Upper lobe of left lung (tissue), 6 donors: ENCODE data around the gene CFAP52. TPM values are rescaled to one million over a fixed set of nuclear protein-coding genes. Genes with fewer than 3 reads are reported as not detected.
"Not testable (repeated sequence)": the region's sequence is repeated elsewhere in the genome, so short reads cannot be mapped to it uniquely, and the experiment has no call there.

Source experiments
- ATAC-seq, 2 donors: fragments of 200-7000 bp; cut with Tn5 transposase; one replicate each; pipeline ENCODE4 v1.9.1; 2022; ENCODE audit warnings: mild to moderate bottlenecking in 2 of 2, moderate library complexity in 2 of 2; ENCODE audit not compliant: low FRiP score in 2 of 2
- DNase-seq, 2 donors: peaks; one replicate each; pipeline ENCODE4 v3.0.0-alpha.2; 2019 to 2020
- H3K27ac ChIP-seq, 4 donors: fragments of 200-600 bp; sonication (generic); one replicate each; pipeline ENCODE4 v1.5.1; 2016 to 2019
- H3K27me3 ChIP-seq, 4 donors: fragments of 200-600 bp; sonication (generic); one replicate each; pipeline ENCODE4 v1.5.1; 2017 to 2019
- H3K36me3 ChIP-seq, 4 donors: fragments of 200-600 bp; sonication (generic); one replicate each; pipeline ENCODE4 v1.5.1; 2016 to 2019
- H3K4me1 ChIP-seq, 4 donors: fragments of 200-600 bp; sonication (generic); one replicate each; pipeline ENCODE4 v1.5.1; 2018 to 2019
- H3K4me3 ChIP-seq, 4 donors: fragments of 200-600 bp; sonication (generic); one replicate each; pipeline ENCODE4 v1.5.1; 2017 to 2019; ENCODE audit warnings: mild to moderate bottlenecking in 2 of 4, moderate library complexity in 1 of 4
- H3K9me3 ChIP-seq, 4 donors: fragments of 200-600 bp; sonication (generic); one replicate each; pipeline ENCODE4 v1.5.1; 2018 to 2019
- CTCF ChIP-seq, 6 experiments: fragments of 450-650 bp in 4 of 6; fragments of 200-600 bp in 2 of 6; sonication (generic) in 2 of 6; IDR thresholded peaks; one replicate each; pipeline ENCODE4 v1.5.1; 2016 to 2019; ENCODE audit warnings: antibody characterized with exemption in 6 of 6
- EP300 ChIP-seq, 4 donors: sonication (generic); formaldehyde crosslinking; IDR thresholded peaks; one replicate each; pipeline ENCODE4 v1.5.1; 2017; ENCODE audit warnings: antibody characterized with exemption in 4 of 4, control low read depth in 2 of 4
- POLR2A ChIP-seq, 4 donors: fragments of 450-650 bp; IDR thresholded peaks; one replicate each; pipeline ENCODE4 v1.5.1; 2016 to 2017; ENCODE audit warnings: antibody characterized with exemption in 4 of 4, mild to moderate bottlenecking in 2 of 4
- POLR2AphosphoS5 ChIP-seq, 2 donors: sonication (generic); formaldehyde crosslinking; IDR thresholded peaks; one replicate each; pipeline ENCODE4 v1.5.1; 2017; ENCODE audit warnings: antibody characterized with exemption in 2 of 2
- WGBS, 2 donors: methylation state at CpG; one replicate each; pipeline ENCODE4 v1.1.5; 2017 to 2018; 5-methylcytosine and 5-hydroxymethylcytosine counted together
- total RNA-seq, 6 donors: library from RNA; depleted of rRNA in 4 of 6; stranded (reverse); fragments of >200 nt in 4 of 6; gene quantifications; one replicate each; pipeline versions ENCODE4 v1.1.0 to v1.2.1, GENCODE V29; 2016 to 2021
- donor health status: DM: no; HTN: no; CAD: no; lungs with moderate emphysema.
- donor health status: DM: no; HTN: yes; CAD: no; lungs with severe emphysema.

CFAP52 gene
- total RNA-seq, 6 donors from 2014 or later: 0.72 to 69.0 (median 12.5) TPM

- TF ChIP-seq POLR2AphosphoS5 (IDR thresholded peaks at IDR 0.05): no peak
- no peak for TF ChIP-seq CTCF (IDR thresholded peaks at IDR 0.05)
- no peak for TF ChIP-seq POLR2A (IDR thresholded peaks at IDR 0.05)
- TF ChIP-seq EP300 (IDR thresholded peaks at IDR 0.05): no peak
- no peaks in the 10 kb centered on the region for H3K9me3 ChIP-seq
- no peak overlapping the region for H3K27ac ChIP-seq
- no peak for DNase-seq
- 89 to 98% methylated on average over 2 of the region's 2 CpGs for WGBS, 2 donors
- no peaks in the 10 kb centered on the region for H3K27me3 ChIP-seq
- H3K36me3 ChIP-seq: no peaks in the 10 kb centered on the region
- no peak overlapping the region for H3K4me3 ChIP-seq
- no peaks in the 10 kb centered on the region for H3K4me1 ChIP-seq
- ATAC-seq: no peak
Observed at GRCh38 chr17:9661027-9661426, 84.6 kb downstream of the CFAP52 start.

- H3K36me3 ChIP-seq, H3K9me3 ChIP-seq, ATAC-seq, H3K4me3 ChIP-seq, H3K27ac ChIP-seq, H3K4me1 ChIP-seq, DNase-seq, H3K27me3 ChIP-seq: not testable (repeated sequence)
- 91 to 92% methylated on average over 11 of the region's 11 CpGs for WGBS, 2 donors
Observed at GRCh38 chr17:9663511-9663910, 87.1 kb downstream of the CFAP52 start.

- H3K4me1 ChIP-seq: no peaks in the 10 kb centered on the region
- H3K9me3 ChIP-seq: no peaks in the 10 kb centered on the region
- H3K27me3 ChIP-seq: no peaks in the 10 kb centered on the region
- TF ChIP-seq POLR2AphosphoS5 (IDR thresholded peaks at IDR 0.05) (no peak), EP300 (IDR thresholded peaks at IDR 0.05) (no peak), POLR2A (IDR thresholded peaks at IDR 0.05) (no peak), CTCF (IDR thresholded peaks at IDR 0.05) (no peak)
- ATAC-seq (no peak), DNase-seq (no peak)
- WGBS, 2 donors: 63 to 77% methylated on average over 5 of the region's 5 CpGs
- H3K4me3 ChIP-seq: no peak overlapping the region
- no peak overlapping the region for H3K27ac ChIP-seq
- no peaks in the 10 kb centered on the region for H3K36me3 ChIP-seq
Observed at GRCh38 chr17:9666461-9667050, 90.1 kb downstream of the CFAP52 start.

- TF ChIP-seq POLR2AphosphoS5 (IDR thresholded peaks at IDR 0.05): no peak
- TF ChIP-seq CTCF (IDR thresholded peaks at IDR 0.05): no peak
- no peak for TF ChIP-seq POLR2A (IDR thresholded peaks at IDR 0.05)
- no peak for TF ChIP-seq EP300 (IDR thresholded peaks at IDR 0.05)
- WGBS, 2 donors: 62 to 65% methylated on average over 6 of the region's 6 CpGs
- ATAC-seq: no peak
Observed at GRCh38 chr17:9668517-9668916, 92.1 kb downstream of the CFAP52 start.

GRCh38 chr17:9669551-9670008 is 93.1 kb downstream of the CFAP52 start:
- Histone ChIP-seq H3K27me3 (no peaks in the 10 kb centered on the region), H3K27ac (peak overlapping the region in 1 of 4 donors; percentile 21), H3K4me1 (no peaks in the 10 kb centered on the region), H3K36me3 (no peaks in the 10 kb centered on the region), H3K4me3 (no peak overlapping the region), H3K9me3 (no peaks in the 10 kb centered on the region)
- peak in 1 of 2 donors; percentile 66 for ATAC-seq
- TF ChIP-seq POLR2AphosphoS5 (IDR thresholded peaks at IDR 0.05): peak in 1 of 2 donors; percentile 22
- TF ChIP-seq EP300 (IDR thresholded peaks at IDR 0.05): no peak
- WGBS, 2 donors: 65 to 69% methylated on average over 6 of the region's 6 CpGs
- peak in 1 of 2 donors; percentile 59 for DNase-seq

More at GRCh38 chr17:9668517-9668916, 92.1 kb downstream of the CFAP52 start:
- Histone ChIP-seq H3K9me3 (no peaks in the 10 kb centered on the region), H3K4me1 (no peaks in the 10 kb centered on the region), H3K36me3 (no peaks in the 10 kb centered on the region), H3K27me3 (no peaks in the 10 kb centered on the region), H3K4me3 (no peak overlapping the region), H3K27ac (no peak overlapping the region)
- no peak for DNase-seq

GRCh38 chr17:9670596-9670995 is 94.2 kb downstream of the CFAP52 start:
- no peaks in the 10 kb centered on the region for H3K27me3 ChIP-seq
- no peaks in the 10 kb centered on the region for H3K9me3 ChIP-seq
- WGBS, 2 donors: 86 to 91% methylated on average over 8 of the region's 8 CpGs
- no peak for TF ChIP-seq POLR2A (IDR thresholded peaks at IDR 0.05)
- TF ChIP-seq CTCF (IDR thresholded peaks at IDR 0.05): no peak
- no peak for TF ChIP-seq EP300 (IDR thresholded peaks at IDR 0.05)
- no peak for TF ChIP-seq POLR2AphosphoS5 (IDR thresholded peaks at IDR 0.05)
- no peaks in the 10 kb centered on the region for H3K36me3 ChIP-seq
- DNase-seq (no peak), ATAC-seq (no peak)
- no peak overlapping the region for H3K4me3 ChIP-seq
- H3K27ac ChIP-seq: no peak overlapping the region
- no peaks in the 10 kb centered on the region for H3K4me1 ChIP-seq
